IPS-NIHi11 (cell line): ENCODE measurements around the gene HNRNPF.
A peak's percentile ranks its signal among the peaks of the same experiment; 100 is the strongest.

Experiments used
- DNase-seq: peaks from one replicate; pipeline ENCODE4 v3.0.0; 2012; ENCODE audit warnings: mixed read lengths, low spot score

HNRNPF gene

DNA sequence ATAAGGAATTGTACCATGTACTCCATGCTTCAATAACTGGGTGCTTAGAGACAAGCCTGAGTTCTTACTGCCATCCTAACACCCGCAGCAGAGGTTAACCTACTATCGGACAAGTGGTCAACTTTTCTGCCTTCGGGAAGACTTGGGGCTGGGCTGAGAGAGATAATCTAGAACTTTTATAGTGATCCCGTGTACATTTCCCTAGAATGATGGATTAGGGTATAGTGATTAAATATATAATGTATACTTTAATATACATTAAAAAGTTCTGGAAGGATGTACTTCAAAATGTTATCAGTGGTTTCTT is 12.2 kb upstream of the HNRNPF start:
- DNase-seq: no peak

DNA sequence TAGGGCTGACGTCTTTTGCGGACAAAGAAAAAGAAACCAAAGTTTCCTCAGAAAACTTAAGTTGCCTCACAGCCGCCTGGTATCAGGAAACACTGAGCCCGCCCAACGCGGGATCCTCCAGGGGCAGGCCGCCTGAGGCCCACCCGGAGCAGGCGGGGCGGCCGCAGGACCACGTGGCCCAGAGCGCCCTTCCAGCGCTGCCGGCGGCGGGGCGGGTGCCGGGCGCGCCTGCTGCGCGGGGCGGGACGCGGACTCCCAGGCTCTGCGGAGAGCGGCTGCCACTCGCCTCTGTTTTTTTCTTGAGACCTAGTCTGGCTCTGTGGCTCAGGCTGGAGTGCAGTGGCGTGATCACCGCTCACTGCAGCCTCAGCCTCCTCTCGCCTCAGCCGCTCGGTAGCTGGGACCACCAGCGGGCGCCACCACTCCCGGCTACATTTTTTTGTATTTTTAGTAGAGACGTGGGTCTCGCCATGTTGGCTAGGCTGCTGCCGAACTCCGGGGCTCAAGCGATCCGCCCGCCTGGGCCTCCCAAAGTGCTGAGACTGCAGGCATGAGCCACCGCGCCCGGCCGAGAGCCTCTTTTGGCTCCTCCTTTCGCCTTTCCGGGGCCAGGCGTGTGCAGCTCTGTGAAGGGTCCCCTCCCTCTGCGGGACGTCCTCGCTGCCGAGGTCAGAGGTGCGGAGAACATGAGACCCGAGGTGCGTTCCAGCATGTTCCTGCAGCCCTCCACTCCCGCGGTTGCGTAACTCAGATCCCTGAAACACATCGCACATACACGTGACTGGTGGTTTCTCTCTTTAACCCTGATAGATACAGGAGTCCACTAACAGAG is 11.6 kb upstream of the HNRNPF start:
- peak; percentile 82 for DNase-seq

- DNase-seq: no peak
These were observed 11.0 kb upstream of the HNRNPF start for GRCh38 chr10:43419997-43420368.

DNA sequence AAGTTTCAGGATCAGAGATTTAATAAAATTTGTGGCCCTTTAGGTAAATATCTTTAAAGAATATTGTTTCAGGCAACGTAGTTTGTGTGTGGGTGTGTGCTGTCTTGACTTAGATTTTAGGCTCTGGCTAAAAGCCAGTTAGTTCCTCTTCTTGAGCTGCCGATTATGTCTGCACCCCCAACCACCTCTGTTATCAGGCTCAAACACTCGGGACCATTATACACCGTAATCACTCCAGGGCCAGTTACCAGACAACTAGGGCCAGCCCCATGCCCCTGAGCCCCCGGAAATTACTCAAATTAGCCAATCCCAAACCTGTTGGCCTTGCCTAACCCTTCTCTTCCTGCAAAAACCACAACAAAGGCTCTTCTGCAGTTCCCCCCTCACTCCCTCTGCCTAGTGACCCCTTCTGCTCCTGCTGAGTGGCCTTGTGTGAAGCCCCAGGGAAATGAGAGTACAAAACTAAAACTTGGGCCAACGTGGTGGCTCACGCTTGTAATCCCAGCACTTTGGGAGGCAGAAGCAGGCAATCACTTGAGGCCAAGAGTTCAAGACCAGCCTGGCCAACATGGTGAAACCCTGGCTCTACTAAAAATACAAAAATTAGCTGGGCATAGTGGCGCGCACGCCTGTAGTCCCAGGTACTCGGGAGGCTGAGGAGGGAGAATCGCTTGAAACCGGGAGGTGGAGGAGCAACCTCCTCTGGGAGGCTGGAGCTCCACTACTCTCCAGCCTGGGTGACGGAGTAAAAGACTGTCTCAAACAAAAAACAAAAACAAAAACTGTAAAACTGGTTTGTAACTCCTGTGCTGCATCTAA is 9.2 kb upstream of the HNRNPF start:
- DNase-seq: no peak

DNA sequence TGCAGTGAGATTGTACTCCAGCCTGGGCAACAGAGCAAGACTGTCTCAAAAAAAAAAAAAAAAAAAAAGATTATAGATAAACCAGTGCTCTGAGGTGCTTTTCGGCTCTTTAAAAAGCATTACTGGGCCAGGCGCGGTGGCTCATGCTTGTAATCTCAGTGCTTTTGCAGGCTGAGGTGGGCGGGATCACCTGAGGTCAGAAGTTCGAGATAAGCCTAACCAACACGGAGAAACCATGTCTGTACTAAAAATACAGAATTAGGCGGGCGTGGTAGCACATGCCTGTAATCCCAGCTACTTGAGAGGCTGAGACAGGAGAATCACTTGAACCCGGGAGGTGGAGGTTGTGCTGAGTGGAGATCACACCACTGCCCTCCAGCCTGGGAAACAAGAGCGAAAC is 6.6 kb upstream of the HNRNPF start:
- DNase-seq: no peak

- no peak for DNase-seq
These were observed 2.5 kb upstream of the HNRNPF start for GRCh38 chr10:43411536-43411935.

DNA sequence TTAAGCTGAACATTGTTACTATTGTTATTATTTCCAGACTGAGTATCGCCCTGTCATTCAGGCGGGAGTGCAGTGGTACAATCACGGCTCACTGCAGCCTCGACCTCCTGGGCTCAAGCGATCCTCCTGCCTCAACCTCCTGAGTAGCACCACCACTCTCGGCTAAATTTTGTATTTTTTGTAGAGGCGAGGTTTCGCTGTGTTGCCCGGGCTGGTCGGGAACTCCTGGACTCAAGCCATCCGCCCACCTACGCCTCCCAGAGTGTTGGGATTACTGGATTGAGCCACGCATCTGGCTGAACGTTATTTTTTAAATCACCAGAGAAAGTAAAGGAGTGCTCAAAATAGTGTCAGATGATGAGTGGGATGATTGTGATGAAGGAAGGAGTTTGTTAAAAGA is 1.4 kb upstream of the HNRNPF start:
- no peak for DNase-seq

DNA sequence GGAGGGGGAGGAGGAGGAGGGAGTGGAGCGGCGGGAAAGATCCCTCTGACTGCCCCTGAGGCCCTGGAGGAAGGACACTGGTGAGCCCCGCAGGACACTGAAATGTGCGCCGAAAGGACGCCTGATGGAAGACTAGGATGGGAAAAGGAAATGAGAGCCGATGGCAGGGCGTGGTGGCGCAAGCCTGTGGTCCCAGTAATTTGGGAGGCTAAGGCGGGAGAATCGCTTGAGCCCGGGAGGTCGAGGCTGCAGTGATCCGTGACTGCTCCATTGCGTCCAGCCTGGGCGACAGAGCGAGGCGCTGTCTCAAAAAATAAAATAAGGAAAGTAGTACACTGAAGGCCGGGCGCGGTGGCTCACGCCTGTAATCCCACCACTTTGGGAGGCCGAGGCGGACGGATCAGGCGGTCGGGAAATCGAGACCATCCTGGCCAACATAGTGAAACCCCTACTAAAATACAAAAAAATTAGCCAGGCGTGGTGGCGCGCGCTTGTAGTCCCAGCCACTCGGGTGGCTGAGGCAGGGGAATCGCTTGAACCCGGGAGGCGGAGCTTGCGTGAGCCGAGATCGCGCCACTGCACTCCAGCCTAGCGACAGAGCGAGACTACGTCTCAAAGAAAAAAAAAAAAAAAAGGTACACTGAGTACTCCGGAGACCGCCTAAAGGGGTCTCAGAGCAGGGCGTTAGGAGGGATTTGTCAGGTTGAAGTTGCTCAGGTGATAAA is 561 bp upstream of the HNRNPF start:
- DNase-seq: no peak

GRCh38 chr10:43408331-43408709 is 666 bp downstream of the HNRNPF start:
- DNase-seq: peak; percentile 34

GRCh38 chr10:43407576-43408330 is 1.2 kb downstream of the HNRNPF start:
- DNase-seq: peak; percentile 66

DNA sequence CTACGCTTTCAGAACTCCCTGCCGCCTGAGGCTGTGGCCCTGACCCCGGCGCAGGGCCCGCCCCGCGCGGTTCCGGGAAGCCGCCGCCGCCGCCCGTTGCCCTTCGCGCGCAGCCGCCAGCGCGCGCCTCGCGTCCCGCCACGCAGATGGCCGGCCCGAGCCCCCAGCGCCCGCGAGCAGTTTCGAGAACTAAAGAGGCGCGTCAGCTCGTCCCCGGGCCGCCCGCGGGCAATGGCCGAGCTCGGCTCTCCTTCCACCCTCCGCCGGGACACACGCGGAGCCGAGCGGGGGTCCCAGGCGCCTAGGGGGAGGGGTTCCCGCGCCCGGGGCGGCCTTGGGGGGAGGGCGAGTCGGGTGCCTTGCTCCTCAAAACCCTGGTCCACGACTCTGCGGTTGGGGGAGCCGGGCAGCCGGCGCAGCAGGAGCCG is 1.8 kb downstream of the HNRNPF start:
- peak; percentile 44 for DNase-seq

- DNase-seq: no peak
These were observed 4.3 kb downstream of the HNRNPF start for GRCh38 chr10:43404704-43405084.

GRCh38 chr10:43403911-43404703 is 4.9 kb downstream of the HNRNPF start:
- no peak for DNase-seq

DNA sequence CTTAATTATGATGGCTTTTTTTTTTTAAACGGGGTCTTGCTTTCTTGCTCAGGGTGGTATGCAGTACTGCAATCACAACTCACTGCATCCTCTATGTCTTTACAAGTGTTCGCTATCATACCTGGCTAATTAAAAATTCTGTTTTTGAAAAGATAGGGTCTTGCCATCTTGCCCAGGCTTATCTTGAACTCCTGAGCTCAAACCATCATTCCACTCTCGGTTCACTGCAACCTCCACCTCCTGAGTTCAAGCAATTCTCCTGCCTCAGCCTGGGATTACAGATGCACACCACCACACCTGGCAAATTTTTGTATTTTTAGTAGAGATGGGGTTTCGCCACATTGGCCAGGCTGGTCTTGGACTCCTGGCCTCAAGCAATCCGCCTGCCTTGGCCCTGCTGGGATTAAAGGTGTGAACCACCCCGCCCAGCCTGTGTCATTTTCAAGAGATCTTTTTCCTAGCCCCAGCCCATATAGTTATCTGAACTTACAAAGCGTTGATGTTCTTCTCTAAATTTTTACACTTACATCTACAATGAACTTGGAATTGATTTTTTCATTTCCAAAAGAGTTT is 6.0 kb downstream of the HNRNPF start:
- no peak for DNase-seq

DNA sequence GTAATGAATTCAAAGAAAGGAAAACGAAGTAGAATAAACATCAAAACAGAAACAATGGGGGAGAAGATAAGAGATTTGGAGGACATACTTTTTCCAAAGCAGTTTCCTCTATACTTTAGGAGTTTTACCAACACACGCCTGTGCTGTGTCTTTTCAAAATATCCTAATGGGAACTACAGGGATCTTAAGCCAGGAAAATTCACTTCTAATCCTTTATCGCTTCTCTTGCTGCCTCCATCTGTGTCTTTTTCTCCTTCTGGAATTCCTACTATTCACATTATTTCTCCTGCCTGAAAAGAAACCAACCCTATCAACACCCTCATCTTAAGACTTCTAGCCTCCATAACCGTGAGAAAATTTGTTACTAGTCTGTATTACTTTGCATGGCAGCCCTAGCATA is 6.8 kb downstream of the HNRNPF start:
- DNase-seq: no peak

- peak; percentile 54 for DNase-seq
These were observed 7.4 kb downstream of the HNRNPF start for GRCh38 chr10:43401627-43402026.

DNA sequence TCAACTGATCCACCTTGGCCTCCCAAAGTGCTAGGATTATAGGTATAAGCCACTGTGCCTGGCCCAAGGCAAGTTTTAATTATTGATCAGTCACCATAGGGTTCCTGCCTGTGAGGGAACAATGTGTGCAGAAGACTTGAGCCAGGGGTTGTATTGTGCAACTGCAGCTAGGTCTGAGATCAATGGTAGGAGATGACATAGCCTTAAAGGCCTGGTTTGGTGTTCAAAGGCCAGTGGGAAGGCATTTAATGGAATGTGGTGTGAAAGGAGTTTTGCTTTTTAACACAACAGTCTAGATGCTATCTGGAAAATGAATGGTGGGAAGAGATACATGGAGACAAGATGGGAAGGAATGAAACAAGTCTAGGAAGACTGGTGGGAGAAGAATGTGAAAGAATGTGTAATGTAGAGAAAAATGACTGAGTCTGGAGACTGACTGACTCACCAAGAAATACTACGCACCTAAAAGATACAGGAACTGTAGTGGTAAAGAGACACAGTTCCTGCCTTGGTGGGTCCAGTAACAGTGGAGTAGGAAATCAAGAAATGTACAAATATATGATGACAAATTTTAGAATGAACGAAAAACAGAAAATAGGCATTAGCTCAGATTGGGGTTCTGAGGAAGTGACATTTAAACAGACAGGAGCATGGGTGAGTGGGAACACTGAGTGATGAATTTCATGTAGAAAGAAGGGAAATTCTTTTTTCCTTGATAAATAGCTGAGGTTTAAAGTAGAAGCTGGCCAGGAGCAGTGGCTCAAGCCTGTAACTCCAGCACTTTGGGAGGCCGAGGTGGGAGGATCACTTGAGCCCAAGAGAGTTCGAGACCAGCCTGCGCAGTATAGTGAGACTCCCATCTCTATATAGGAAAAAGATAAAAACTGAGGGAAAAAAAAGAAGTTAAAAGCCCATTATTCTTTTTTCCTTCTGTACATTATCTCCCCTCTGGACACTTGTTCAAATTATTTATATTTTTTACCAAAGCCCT is 9.4 kb downstream of the HNRNPF start:
- no peak for DNase-seq

DNA sequence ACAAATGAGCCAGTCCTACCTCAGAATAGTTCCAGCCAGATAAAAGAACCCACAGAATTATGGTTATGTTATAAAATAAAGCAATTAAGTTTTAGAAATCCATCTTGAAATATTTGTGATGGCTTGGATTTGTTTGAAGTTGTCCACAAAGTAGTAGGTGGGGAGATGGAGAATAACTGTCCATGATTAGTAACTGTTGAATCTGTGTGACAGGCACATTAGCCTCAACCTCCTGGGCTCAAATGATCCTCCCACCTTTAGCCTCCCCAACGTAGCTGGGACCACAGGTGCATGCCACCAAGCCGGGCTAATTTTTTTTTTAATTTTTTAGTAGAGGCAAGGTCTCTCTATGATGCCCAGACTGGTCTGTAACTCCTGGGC is 10.1 kb downstream of the HNRNPF start:
- no peak for DNase-seq

- DNase-seq: peak; percentile 89
These were observed 11.9 kb downstream of the HNRNPF start for GRCh38 chr10:43396928-43397624.
